Gastrocnemius medialis (tissue), 4 donors: ENCODE measurements around the gene SLC9B2. TPM values are rescaled to one million over a fixed set of nuclear protein-coding genes. Genes with fewer than 3 reads are reported as not detected.

ENCODE experiments used
- ATAC-seq, 2 donors: fragments of 150-250 bp; one replicate each; pipeline ENCODE4 v1.9.1; 2016
- DNase-seq, 2 donors: peaks; one replicate each; pipeline ENCODE4 v3.0.0-alpha.2; 2019
- H3K27ac ChIP-seq, 4 donors: fragments of 200-600 bp; sonication (generic); 1 replicate in 1 of 4; 2 replicates in 3 of 4; pipeline ENCODE4 v1.5.1; 2016 to 2018; ENCODE audit warnings: mild to moderate bottlenecking in 2 of 4, moderate library complexity in 1 of 4
- H3K27me3 ChIP-seq, 3 donors: fragments of 200-600 bp; sonication (generic) in 2 of 3; 1 replicate in 1 of 3; 2 replicates in 2 of 3; pipeline versions ENCODE4 v1.5.1 to v1.6.0; 2016 to 2019; ENCODE audit warnings: mild to moderate bottlenecking in 1 of 3, moderate library complexity in 1 of 3
- H3K36me3 ChIP-seq, 2 donors: fragments of 200-600 bp; sonication (generic) in 1 of 2; one replicate each; pipeline ENCODE4 v1.5.1; 2017 to 2018
- H3K4me1 ChIP-seq, 2 donors: fragments of 200-600 bp; sonication (generic) in 1 of 2; one replicate each; pipeline ENCODE4 v1.5.1; 2016 to 2017; ENCODE audit warnings: mild to moderate bottlenecking in 2 of 2
- H3K4me3 ChIP-seq, 4 donors: fragments of 200-600 bp; sonication (generic) in 3 of 4; 1 replicate in 1 of 4; 2 replicates in 3 of 4; pipeline ENCODE4 v1.5.1; 2016 to 2019; ENCODE audit warnings: mild to moderate bottlenecking in 2 of 4
- H3K9me3 ChIP-seq, 3 donors: fragments of 200-600 bp; sonication (generic) in 2 of 3; 1 replicate in 1 of 3; 2 replicates in 2 of 3; pipeline ENCODE4 v1.5.1; 2016 to 2019
- CTCF ChIP-seq, 5 experiments: fragments of 450-650 bp in 3 of 5; fragments of 200-600 bp in 2 of 5; sonication (generic) in 2 of 5; IDR thresholded peaks in 4 of 5; conservative IDR thresholded peaks in 1 of 5; 1 replicate in 4 of 5; 2 replicates in 1 of 5; pipeline ENCODE4 v1.5.1; 2016 to 2019; ENCODE audit warnings: antibody characterized with exemption in 5 of 5, mild to moderate bottlenecking in 3 of 5, moderate library complexity in 3 of 5
- POLR2A ChIP-seq, 2 donors: fragments of 450-650 bp; IDR thresholded peaks; one replicate each; pipeline ENCODE4 v1.6.1; 2017; ENCODE audit warnings: antibody characterized with exemption in 2 of 2, mild to moderate bottlenecking in 2 of 2, moderate library complexity in 2 of 2
- in situ Hi-C, 4 donors: fragments of 200-750 bp; cut with MboI; loops; one replicate each; pipeline versions ENCODE4 v1.15.0 to v1.8.0; 2017; ENCODE audit warnings: low sequenced_read_pairs in 4 of 4
- intact Hi-C: fragments of 100-400 bp; cut with DNase I; formaldehyde crosslinking; loops from one replicate; pipeline ENCODE4 v1.15.1; 2023; ENCODE audit warnings: low total_unique reads
- total RNA-seq, 4 donors: library from RNA; depleted of rRNA; stranded (reverse); fragments of >200 nt; gene quantifications; one replicate each; pipeline versions ENCODE4 v1.1.0 to v1.2.3, GENCODE V29; 2016

The SLC9B2 gene
- total RNA-seq, 4 donors from 2014 or later, result 2.0 to 6.1 (median 2.3) TPM

GRCh38 chr4:103021120-103021519, 55.4 kb downstream of the SLC9B2 start:
- ATAC-seq (peak; percentile 62 to 63), DNase-seq (peak in 1 of 2 donors; percentile 17)
- Histone ChIP-seq H3K36me3 (no peaks in the 10 kb centered on the region), H3K4me3 (no peak overlapping the region), H3K27me3 (no peaks in the 10 kb centered on the region), H3K4me1 (peaks cover 15 to 21% of the 10 kb centered on the region in 2 donors), H3K9me3 (no peaks in the 10 kb centered on the region), H3K27ac (peak overlapping the region; percentile 90 to 96 (median 95))
- TF ChIP-seq POLR2A (IDR thresholded peaks at IDR 0.05) (no peak), CTCF (IDR thresholded peaks at IDR 0.05 in 4 of 5, conservative IDR thresholded peaks at IDR 0.05 in 1 of 5) (no peak)
- intact Hi-C loops (loop anchor here (2.0 kb wide), 1 partner anchor 56 kb away; the partner anchor contains the start of gene SLC9B2), in situ Hi-C loops (loop anchor here in 1 of 4 donors (25.0 kb wide), 1 partner anchor 584 kb away; no protein-coding TSS in a partner anchor)

GRCh38 chr4:103019308-103020124, 57.0 kb downstream of the SLC9B2 start, which contains the start of gene SLC9B1:
TSS of gene SLC9B1 (minus strand) at chr4:103019705. CDS start at chr4:102991711, 27,994 bp downstream.
- peak; percentile 87 to 93 for ATAC-seq

GRCh38 chr4:103018391-103019307, 57.9 kb downstream of the SLC9B2 start:
- Histone ChIP-seq H3K36me3 (no peaks in the 10 kb centered on the region), H3K9me3 (no peaks in the 10 kb centered on the region), H3K4me3 (peak overlapping the region; percentile 58 to 64 (median 62)), H3K27ac (peak overlapping the region; percentile 90 to 96 (median 95)), H3K4me1 (peaks cover 15 to 21% of the 10 kb centered on the region in 2 donors), H3K27me3 (no peaks in the 10 kb centered on the region)
- TF ChIP-seq POLR2A (IDR thresholded peaks at IDR 0.05) (no peak), CTCF (IDR thresholded peaks at IDR 0.05 in 4 of 5, conservative IDR thresholded peaks at IDR 0.05 in 1 of 5) (no peak)
- DNase-seq, result peak in 1 of 2 donors; percentile 28
- peak in 1 of 2 donors; percentile 14 for ATAC-seq
- in situ Hi-C loops (loop anchor here in 2 of 4 donors (10.0 to 25.0 kb wide), 2 partner anchors 144 to 581 kb away; no protein-coding TSS in a partner anchor), intact Hi-C loops (loop anchor here (1.0 to 2.0 kb wide), 2 partner anchors 150 to 190 kb away; partner anchors contain the start of gene CISD2)

More at GRCh38 chr4:103019308-103020124, 57.0 kb downstream of the SLC9B2 start, which contains the start of gene SLC9B1:
- H3K4me3 ChIP-seq, result peak within 1 kb of the TSS; percentile 58 to 64 (median 62)
- peak within 1 kb of the TSS; percentile 90 to 96 (median 95) for H3K27ac ChIP-seq
- H3K4me1 ChIP-seq, result peaks cover 15 to 21% of the 10 kb centered on the region in 2 donors
- H3K36me3 ChIP-seq, result no peaks in the 10 kb centered on the region
- H3K9me3 ChIP-seq, result no peaks in the 10 kb centered on the region
- H3K27me3 ChIP-seq, result no peaks in the 10 kb centered on the region
- TF ChIP-seq POLR2A (IDR thresholded peaks at IDR 0.05), result peak; percentile 84 to 86
- TF ChIP-seq CTCF (IDR thresholded peaks at IDR 0.05 in 4 of 5, conservative IDR thresholded peaks at IDR 0.05 in 1 of 5), result peak in 1 of 5 experiments; percentile 17
- peak; percentile 90 to 96 for DNase-seq
- in situ Hi-C loops, result loop anchor here in 2 of 4 donors (10.0 to 25.0 kb wide), 2 partner anchors 145 to 582 kb away; no protein-coding TSS in a partner anchor
- intact Hi-C loops, result loop anchor here (1.0 to 2.0 kb wide), 3 partner anchors 57 to 191 kb away; partner anchors contain the start of genes CISD2 and SLC9B2

- intact Hi-C loops (loop anchor here (5.0 kb wide), 2 partner anchors 250 to 510 kb away; partner anchors contain the start of genes MANBA and NFKB1), in situ Hi-C loops (loop anchor here in 2 of 4 donors (10.0 to 25.0 kb wide), 2 partner anchors 138 to 575 kb away; no protein-coding TSS in a partner anchor)
- peak overlapping the region; percentile 51 to 76 (median 64) for H3K27ac ChIP-seq
Measured at GRCh38 chr4:103012551-103012950, 64.0 kb downstream of the SLC9B2 start.

More at GRCh38 chr4:103012551-103012950, 64.0 kb downstream of the SLC9B2 start:
- no peaks in the 10 kb centered on the region for H3K27me3 ChIP-seq
- DNase-seq (no peak), ATAC-seq (peak in 1 of 2 donors; percentile 37)
- no peak for TF ChIP-seq CTCF (IDR thresholded peaks at IDR 0.05 in 4 of 5, conservative IDR thresholded peaks at IDR 0.05 in 1 of 5)
- TF ChIP-seq POLR2A (IDR thresholded peaks at IDR 0.05), result no peak
- H3K9me3 ChIP-seq, result no peaks in the 10 kb centered on the region
- H3K4me1 ChIP-seq, result peaks cover 13 to 17% of the 10 kb centered on the region in 2 donors
- H3K36me3 ChIP-seq, result no peaks in the 10 kb centered on the region
- H3K4me3 ChIP-seq, result no peak overlapping the region
